Measurements from ENCODE around the gene NMRK1. TPM values are rescaled to one million over a fixed set of nuclear protein-coding genes. Genes with fewer than 3 reads are reported as not detected.
A peak's percentile ranks its signal among the peaks of the same experiment; 100 is the strongest.

The NMRK1 gene
- total and polyA plus RNA-seq, 12 donors = 4.7 to 51.6 (median 12.3) TPM

- Histone ChIP-seq H3K27me3 (no peaks in the 10 kb centered on the region), H3K4me1 (peaks cover 0 to 5% (median 0%) of the 10 kb centered on the region in 9 donors), H3K4me3 (no peak overlapping the region), H3K27ac (peak overlapping the region in 3 of 10 donors; percentile 2 to 28 (median 6)), H3K36me3 (peaks cover 0 to 81% (median 7%) of the 10 kb centered on the region in 9 donors), H3K9me3 (peaks cover 0 to 10% (median 0%) of the 10 kb centered on the region in 11 donors)
- DNase-seq (no peak), ATAC-seq (no peak)
- 85 to 87% methylated on average over 1 of the region's 1 CpG for WGBS, 2 donors
- intact Hi-C loops (cut with DNase I) = no loop called here
- TF ChIP-seq CTCF (IDR thresholded peaks at IDR 0.05) = no peak
Observed at GRCh38 chr9:75063556-75064305, 24.2 kb downstream of the NMRK1 start.

GRCh38 chr9:75061169-75061568 lies 26.8 kb downstream of the NMRK1 start:
- Histone ChIP-seq H3K36me3 (peaks cover 0 to 57% (median 7%) of the 10 kb centered on the region in 9 donors), H3K4me1 (peaks cover 0 to 5% (median 0%) of the 10 kb centered on the region in 9 donors), H3K27ac (no peak overlapping the region), H3K9me3 (peaks cover 0 to 12% (median 0%) of the 10 kb centered on the region in 11 donors), H3K4me3 (no peak overlapping the region), H3K27me3 (no peaks in the 10 kb centered on the region)
- TF ChIP-seq CTCF (IDR thresholded peaks at IDR 0.05) = no peak
- ATAC-seq (no peak), DNase-seq (no peak)
- intact Hi-C loops (cut with DNase I) = no loop called here
- 95 to 98% methylated on average over 2 of the region's 2 CpGs for WGBS, 2 donors

- intact Hi-C loops (cut with DNase I) = no loop called here
- no peak for TF ChIP-seq CTCF (IDR thresholded peaks at IDR 0.05)
- no peak for ATAC-seq
- no peak for DNase-seq
- peaks cover 0 to 10% (median 0%) of the 10 kb centered on the region in 11 donors for H3K9me3 ChIP-seq
- no peaks in the 10 kb centered on the region for H3K27me3 ChIP-seq
- WGBS, 2 donors = 79% methylated on average over 5 of the region's 5 CpGs
- H3K27ac ChIP-seq = no peak overlapping the region
- H3K4me3 ChIP-seq = no peak overlapping the region
- no peaks in the 10 kb centered on the region for H3K4me1 ChIP-seq
- H3K36me3 ChIP-seq = no peaks in the 10 kb centered on the region
Observed at GRCh38 chr9:75054368-75055001, 33.5 kb downstream of the NMRK1 start.

GRCh38 chr9:75053869-75054268 lies 34.1 kb downstream of the NMRK1 start:
- peaks cover 0 to 5% (median 0%) of the 10 kb centered on the region in 11 donors for H3K9me3 ChIP-seq
- H3K27ac ChIP-seq = no peak overlapping the region
- H3K27me3 ChIP-seq = no peaks in the 10 kb centered on the region
- H3K4me3 ChIP-seq = no peak overlapping the region
- 83 to 94% methylated on average over 1 of the region's 1 CpG for WGBS, 2 donors
- no peak for TF ChIP-seq CTCF (IDR thresholded peaks at IDR 0.05)
- H3K36me3 ChIP-seq = no peaks in the 10 kb centered on the region
- no peaks in the 10 kb centered on the region for H3K4me1 ChIP-seq
- ATAC-seq (no peak), DNase-seq (no peak)
- intact Hi-C loops (cut with DNase I) = no loop called here
